NCI-H2171 (cell line): ENCODE results near the gene MACC1.

ENCODE experiments used
- DNase-seq: peaks from one replicate; lab custom pipeline; 2025; lab: John Stamatoyannopoulos, UW

Gene MACC1, protein sequence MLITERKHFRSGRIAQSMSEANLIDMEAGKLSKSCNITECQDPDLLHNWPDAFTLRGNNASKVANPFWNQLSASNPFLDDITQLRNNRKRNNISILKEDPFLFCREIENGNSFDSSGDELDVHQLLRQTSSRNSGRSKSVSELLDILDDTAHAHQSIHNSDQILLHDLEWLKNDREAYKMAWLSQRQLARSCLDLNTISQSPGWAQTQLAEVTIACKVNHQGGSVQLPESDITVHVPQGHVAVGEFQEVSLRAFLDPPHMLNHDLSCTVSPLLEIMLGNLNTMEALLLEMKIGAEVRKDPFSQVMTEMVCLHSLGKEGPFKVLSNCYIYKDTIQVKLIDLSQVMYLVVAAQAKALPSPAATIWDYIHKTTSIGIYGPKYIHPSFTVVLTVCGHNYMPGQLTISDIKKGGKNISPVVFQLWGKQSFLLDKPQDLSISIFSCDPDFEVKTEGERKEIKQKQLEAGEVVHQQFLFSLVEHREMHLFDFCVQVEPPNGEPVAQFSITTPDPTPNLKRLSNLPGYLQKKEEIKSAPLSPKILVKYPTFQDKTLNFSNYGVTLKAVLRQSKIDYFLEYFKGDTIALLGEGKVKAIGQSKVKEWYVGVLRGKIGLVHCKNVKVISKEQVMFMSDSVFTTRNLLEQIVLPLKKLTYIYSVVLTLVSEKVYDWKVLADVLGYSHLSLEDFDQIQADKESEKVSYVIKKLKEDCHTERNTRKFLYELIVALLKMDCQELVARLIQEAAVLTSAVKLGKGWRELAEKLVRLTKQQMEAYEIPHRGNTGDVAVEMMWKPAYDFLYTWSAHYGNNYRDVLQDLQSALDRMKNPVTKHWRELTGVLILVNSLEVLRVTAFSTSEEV

DNA sequence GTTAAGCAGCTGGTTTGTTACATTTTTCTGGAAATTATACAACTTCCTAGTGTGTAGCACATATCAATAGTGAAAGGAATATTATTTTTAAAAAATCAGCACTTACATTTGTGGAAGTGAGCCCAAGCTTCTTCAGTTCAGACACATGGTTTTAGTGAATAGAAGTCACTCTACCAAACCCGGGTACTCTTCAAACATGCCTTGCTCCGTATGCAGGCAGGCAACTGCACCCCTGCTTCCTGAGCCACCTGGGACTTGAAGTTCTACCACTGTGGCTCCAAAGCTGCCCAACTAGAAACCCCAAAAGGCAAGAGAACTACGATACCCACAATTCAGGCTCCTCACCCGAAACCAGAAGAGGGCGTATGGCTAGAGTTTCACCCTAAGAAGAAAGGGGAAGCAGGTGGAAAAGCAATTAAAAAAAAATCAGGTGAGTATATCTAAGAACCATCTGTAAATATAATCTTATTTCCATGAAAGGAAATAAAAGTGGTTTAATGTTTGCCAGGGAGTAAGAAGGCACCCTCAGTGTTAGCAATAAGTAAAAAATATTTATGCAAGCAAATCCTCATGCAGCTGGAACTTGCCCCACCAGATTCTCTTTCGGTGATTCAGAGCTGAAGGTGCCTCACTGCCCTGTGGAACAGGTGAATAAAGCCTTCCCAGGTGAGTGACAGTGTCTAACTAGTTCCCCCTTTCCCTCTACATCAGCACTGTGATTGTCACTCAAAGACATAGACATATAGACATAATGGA lies at the start of gene MACC1:
MACC1 (minus strand) TSS at position 192 of the 756 bp plus-strand sequence. CDS start 55,522 bp downstream, outside the sequence.
- DNase-seq, result no peak

DNA sequence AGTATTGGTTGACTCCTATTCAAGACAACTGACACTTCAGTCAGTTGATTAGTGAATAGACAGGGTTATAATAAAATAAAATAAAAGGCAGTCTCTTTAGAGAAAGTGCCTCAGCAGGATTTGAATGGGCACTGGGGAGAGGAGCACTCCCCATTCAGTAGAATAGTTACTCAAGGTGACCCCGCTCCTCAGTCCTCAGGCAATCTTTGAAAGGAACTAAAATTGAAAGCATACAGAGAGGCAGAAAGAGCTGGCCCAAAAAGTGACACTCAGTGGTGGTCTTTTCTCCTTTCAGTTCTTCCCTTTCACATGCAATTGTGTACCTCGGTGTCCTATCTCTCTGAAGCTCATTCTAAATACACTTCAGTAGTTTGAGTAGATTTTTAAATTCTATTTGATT lies 47.4 kb upstream of the MACC1 start:
- no peak for DNase-seq

DNA sequence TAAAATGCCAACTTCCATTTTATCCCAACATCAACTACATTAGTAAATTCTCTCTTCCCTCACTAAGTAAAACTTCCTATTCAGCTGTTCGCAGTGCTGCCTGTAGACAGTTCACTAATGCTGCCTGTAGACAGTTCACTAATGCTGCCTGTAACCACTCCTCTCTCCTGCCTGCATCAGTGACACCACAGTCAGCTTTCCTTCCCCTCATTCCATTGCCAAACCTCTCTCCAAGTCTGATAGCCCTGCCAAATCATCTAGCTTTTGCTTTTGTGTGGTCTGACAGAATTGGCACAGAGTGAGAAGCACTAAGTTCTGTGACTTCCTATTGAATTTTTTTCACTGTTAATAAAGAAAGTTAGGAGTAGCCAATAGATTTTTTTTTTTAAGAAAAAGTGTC lies 43.0 kb upstream of the MACC1 start:
- DNase-seq, result no peak

DNA sequence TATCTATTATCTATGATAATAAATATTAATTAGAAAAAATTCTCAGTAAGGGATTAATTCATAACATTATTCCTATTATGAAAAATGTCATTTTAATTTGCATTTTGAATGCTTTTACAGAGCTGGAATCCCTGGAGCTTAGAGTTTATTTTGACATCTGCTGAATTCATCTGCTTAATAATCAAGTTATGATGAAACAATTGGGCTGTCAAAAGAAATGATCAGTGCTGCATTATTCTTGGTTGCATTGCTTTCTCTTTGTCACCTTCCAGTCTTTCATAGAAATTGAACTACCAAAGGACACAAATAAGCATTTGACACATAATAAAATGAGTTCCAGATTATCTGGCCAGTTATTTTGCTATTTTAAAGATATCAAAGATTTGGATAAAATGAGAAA lies 40.0 kb upstream of the MACC1 start:
- DNase-seq, result no peak

DNA sequence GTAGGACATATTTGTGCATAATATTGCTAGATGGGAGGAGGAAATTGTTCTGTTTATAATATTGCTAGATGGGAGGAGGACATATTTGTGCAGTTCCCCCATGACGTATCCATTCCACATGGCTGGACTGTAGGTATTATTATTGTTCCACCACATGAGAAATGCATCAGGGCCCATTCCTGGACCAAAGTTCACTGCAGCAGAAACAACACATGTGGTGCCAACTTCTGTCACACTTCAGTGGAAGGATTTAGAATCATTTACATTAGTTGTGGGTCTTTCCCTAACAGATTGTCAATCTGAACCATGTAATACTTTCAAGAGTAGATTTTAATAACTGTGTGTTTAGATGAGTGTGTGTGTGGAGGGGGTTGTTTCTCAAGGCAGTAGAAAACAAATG lies 32.7 kb upstream of the MACC1 start:
- DNase-seq, result no peak

DNA sequence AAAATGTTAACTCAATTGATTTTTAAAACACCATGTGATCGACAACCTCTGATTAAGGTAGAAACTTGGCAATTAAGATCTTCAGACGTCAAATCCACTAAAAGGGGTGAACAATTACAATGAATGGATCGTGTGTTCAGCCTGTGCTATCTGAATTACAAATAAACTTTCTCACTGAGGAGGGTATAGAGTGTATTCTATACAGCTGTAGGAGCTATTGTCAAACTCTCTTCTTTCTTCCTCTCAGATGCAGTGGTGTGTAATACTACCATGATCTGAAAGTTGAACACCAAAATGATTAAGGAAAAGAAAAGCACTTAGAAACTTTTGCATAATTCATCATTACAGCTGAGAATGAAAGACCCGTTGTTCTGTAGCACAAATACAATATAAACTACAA lies 32.2 kb upstream of the MACC1 start:
- DNase-seq, result no peak

DNA sequence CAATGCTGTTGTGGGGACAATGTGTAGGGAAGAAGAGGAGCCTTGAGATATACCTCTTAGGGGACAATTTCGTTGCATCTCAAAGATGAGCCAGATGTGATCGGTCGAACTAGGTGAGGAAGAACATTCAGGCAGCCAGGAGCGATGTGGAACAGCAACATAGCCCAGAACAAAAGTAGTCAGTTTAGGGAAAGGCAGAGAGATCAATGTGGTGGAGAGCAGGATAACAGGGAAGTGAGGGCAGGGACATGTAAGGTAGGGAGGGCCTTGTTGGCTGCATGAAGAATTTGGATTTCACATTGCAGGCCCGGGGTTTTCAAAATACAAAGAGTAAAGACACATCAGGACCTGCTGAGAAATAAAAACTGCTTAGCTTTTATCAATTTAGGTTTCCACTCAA lies 29.1 kb upstream of the MACC1 start:
- no peak for DNase-seq

DNA sequence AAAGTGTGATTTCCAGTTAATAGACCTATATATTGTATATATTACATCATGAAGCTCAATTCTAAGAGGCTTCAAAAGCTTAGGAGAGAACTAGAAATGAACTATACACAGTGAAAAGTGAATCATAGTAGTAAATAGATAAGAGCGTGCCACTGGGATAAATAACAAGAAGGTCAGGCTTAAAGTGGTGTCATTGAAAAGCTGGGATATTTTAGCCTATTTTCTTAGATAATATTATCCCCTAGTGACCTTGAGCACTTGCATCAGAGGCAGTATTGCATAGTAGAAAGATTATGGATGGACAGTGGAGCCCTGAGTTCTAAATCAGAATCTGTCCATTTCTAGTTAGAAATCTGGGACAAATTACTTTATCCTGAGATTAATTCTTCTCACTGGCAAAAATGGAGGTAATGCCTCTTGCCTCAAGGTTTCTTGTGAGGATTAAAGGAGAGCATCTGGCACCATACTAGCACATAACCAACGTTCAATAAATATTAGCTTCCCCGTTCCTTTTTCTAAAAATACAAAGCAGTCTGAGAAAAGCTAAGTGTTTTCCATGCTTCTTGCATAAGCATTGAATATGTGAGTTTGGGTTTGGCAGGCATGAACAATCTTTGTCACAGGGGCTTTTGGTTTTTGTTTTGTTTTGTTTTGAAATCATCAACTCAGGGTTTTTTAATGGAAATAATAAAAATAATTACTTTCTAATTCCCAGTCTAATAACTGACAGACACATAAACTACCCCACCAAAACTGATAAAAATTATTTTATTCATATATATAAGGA lies 27.3 kb upstream of the MACC1 start:
- no peak for DNase-seq

DNA sequence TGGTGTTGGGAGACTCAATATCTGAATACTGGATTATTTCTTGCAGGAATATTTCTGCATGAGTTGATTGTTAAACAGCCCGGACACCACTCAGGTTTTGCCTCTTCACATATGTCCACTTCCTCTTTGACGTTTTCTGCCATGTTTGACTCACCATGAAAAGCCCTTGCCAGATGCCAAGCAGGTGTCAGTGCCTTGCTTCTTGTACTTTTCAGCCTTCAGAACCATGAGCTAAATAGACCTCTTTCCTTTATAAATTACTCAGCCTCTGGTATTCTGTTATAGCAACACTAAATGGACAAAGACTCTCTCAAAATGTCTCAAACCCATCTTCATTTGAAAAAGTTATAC lies 24.7 kb upstream of the MACC1 start:
- DNase-seq, result no peak

DNA sequence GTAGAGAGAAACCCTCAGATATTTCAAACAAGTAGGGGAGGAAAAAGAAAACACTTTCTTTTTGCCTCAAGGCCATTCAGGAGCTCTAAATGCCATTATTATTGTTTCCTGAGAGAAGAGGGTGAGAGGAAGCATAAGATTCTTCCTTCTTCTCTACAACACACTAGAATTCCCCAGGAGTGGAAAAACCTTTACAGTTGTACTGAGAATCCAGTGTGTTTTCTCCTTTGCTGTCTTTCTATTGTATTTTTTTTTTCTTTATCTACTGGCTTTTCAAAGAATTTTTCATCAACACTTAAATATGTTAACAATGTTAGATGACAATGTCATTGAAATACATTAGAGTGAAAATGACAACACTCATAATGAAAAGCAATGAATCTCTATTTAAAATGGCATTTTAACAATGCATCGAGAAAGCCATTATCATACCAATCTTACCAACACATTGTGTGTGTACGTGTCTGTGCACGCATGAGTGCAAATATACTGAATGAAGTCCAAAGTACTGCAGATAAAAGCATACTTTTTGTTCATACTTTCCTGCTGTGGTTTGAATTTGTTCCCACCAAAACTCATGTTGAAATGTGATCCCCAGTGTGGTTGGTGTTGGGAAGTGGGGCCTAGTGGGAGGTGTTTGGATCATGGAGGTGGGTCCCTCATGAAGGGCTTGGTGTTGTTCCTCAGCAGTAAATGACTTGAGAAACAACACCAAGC lies 24.2 kb upstream of the MACC1 start:
- no peak for DNase-seq

DNA sequence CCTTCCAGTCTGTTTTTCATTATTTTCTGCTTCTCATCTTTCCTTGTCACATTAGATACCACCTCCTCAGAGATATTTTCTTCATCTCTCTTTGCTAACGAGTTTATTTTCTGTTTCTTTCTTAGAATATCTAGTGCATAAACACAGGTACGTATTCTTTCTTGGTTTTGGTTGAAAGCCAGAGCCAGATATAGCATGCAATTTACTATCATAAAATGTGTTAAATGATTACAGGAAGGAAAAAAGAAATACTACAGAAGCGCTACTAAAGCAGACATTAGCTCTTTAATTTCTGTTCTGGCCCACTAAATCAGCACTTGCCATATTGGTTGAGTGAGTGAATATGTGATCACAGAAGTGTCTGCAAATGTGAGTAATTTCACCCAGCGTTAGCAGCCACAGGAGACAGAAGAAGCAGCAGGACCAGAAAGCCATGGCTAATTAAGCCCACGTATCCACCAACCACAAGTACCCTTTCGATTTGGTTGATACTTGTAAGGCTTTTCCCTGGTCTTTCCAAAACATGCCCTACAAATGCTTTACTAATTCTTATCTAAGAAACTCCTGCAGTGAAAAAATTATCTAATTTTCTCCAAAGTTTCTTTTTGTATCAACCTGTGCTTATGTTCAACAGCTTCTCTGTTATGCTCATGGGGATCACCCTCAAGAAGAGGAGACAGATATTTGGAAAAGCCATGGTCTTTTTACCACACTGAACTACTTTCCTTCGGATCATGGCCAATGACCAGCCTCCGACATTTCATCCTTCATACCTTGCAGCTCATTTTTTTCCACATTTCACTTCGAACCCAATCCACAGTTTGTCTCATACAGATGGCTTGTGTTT lies 23.1 kb upstream of the MACC1 start:
- DNase-seq, result no peak

DNA sequence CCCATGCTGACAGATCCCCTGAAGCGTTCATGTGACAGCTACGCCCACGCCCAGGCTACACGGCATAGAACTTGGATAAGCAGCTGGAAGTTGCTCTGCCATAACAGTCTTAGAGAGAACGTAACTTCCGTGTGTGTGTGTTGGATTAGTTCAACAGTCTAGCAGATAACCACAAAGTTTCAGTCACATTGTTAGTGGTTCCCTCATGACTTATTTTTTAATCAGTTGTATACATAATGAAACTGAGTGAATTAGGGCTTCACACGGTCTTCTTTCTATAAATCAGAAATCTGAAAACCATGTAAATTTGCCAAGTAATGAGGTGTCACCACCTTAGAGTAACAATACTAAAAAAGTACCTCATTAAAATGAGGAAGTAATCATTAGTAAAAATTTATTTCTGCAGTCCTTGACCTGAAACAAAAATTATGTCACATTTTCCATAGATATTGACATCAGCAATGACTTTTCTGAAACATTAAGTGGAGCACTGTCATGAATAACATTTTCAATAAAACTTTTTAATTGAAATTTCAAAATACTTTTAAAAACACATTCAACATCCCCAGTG lies 21.7 kb upstream of the MACC1 start:
- no peak for DNase-seq

DNA sequence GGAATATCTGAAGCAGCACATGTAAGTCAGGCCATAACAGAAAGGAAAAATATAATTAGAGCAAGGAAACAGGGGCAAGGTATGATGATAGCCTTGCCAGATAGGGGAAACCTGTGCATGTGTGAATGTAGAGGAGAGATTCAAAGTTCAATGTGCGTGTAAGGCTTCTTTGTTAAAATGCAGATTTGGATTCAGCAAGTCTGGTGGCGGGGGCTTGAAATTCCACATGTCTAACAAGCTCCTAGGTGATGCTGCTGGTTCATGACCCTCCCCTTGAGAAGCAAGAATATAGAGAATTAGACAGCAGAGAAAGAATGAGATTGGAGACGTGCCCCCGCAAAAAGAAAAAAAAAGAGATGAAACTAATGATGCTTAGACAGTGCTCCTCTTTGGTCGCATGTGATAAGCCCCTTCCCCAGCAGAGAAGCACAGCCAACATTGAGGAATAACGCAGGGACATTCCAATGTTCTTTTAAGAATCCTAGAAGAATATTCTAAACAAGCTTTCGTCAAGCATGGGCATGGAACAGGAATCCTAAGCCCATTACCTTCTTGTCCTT lies 21.1 kb upstream of the MACC1 start:
- no peak for DNase-seq

DNA sequence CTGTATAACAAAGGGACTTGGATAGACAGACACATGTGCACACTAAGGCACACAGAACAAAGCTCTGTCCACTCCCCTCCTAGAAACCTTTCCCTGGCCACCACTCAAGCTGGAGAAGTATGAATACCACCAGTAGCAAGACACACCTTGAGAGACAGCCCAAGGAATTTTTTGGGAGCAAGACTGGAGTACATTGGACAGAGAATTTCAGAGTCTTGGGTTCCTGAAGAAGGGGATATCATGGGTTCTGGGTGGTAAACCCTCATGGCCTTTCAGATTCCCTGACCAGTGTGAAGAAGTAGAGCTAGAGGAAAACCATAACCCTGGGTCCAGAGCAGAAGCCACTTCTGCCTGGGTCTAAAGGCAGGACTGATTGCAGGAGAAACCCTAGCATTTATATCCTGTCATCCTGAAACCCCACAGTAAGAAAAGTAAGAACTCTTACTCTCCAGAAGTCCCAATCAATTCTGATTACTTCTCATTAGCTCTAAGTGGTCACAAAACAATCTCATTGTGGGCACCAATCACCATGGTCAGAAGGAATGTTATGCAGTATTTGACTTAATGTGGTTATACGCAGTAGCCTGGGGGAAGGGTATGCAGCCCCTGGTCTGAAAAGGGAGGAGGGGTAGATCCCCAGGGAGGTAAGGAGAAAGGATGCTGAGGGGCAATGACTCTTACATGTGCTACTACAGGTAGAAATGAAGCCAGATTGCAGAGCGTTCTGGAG lies 20.4 kb upstream of the MACC1 start:
- DNase-seq, result no peak

DNA sequence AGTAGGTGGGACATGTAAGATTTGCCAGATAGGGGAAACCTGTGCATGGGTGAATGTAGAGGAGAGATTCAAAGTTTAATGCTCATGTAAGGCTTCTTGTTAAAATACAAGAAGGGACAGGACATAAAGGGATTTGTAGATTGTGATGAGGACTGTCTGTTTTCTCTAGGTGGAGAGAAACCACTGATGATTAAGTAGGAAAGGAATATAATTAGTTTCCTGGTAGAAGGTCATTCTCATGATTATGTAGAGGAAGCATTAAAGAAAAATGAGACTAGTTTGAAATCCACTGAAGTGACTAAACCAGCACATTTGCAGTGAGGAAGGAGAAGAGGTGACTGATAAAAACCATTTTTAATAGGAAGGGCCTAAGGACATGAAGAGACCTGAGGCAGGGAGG lies 19.6 kb upstream of the MACC1 start:
- DNase-seq, result no peak

DNA sequence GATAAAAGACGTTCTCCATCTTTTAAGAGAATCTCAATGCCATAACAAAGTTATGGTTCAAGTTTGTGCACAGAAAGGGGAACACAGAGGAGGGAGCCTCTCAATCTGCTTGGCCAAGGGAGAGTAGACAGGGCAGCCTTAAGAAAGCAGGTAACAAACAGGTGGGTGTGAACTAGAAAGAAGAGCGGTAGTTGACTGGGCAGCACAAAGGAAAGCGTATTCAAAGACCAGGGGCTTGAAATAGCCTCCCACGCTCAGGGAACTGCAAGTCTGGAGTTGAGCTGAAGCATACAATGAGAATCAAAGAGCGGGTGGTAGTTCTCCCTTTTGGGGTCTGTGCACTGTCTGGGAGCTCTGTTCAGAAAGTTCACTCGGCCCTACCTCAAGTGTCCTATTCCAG lies 18.9 kb upstream of the MACC1 start:
- DNase-seq, result no peak

DNA sequence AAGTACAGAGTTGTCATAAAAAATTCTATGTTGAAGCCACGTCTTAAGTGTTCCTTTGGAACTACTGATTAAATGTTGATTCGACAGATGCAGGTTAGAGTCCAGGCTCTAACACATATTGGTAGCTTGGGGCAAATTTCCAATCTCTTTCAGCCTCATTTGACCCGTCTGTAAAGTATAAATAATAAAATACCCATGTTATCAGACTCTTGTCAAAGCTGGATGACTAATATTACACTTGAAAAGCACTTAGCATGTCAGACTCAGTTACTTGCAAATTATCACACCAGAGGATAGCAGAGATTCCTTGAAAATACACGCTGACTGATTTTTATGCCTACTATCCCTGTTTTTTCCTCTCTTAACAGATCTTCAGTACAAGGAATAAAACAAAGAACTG lies 18.1 kb upstream of the MACC1 start:
- DNase-seq, result no peak

DNA sequence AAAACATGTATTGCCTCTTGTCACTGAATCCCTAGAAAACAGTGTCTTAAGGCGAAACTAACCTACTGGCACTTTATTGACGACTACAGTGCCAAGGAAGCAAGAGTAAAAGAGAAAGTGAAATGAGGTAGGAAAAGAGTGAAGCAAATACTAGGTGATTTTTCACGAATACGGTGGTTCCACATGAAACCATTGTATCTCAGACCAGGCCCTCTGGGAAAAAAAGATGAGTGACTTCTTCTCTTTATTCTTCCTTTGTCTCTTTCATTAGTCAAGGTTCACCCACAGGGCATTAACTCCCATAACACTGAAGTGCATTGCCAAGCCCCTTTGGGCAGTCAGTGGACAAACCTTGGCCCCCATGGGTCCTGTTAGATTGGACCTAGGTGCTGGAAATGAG lies 16.2 kb upstream of the MACC1 start:
- no peak for DNase-seq

DNA sequence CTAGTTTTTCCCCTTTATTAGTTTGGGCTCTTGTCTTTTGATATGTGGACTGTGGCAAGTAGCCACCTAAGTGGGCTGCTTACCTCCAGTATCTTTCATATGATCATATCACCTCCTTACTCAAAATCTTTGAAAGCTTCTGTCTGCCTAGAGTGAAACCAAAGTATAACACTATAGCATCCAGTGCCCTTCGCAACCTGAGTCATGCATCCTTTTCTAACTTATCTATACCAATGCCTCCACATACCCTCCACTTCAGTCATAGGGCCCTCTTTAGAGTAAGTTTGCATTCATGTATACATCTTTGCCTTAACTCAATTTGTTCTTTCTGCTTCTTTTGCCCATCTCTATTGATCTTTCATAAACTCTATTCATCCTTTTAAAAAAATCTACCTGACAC lies 15.7 kb upstream of the MACC1 start:
- DNase-seq, result no peak
